K562 (cell line): ENCODE measurements around the gene GEMIN5. TPM values are rescaled to one million over a fixed set of nuclear protein-coding genes. Genes with fewer than 3 reads are reported as not detected.

Experiments used
- CTCF ChIP-seq, 3 experiments: IDR thresholded peaks in 2 of 3; conservative IDR thresholded peaks in 1 of 3; 2 replicates each; pipeline ENCODE4 v1.5.1; 2011 to 2012; ENCODE audit warnings: low read length in 3 of 3, mild to moderate bottlenecking in 3 of 3, control low read depth in 2 of 3, improper control_type of control experiment in 1 of 3, inconsistent platforms in 1 of 3, low read depth in 1 of 3, mixed read lengths in 1 of 3, moderate library complexity in 1 of 3; ENCODE audit not compliant: insufficient read depth in 2 of 3
- ELF4 ChIP-seq: fragments of 450-650 bp; formaldehyde crosslinking; IDR thresholded peaks from 2 replicates; pipeline ENCODE4 v1.4.0; 2022; ENCODE audit warnings: missing genetic modification characterization
- FOXM1 ChIP-seq, 2 experiments: fragments of 450-650 bp in 1 of 2; sonication (generic) in 1 of 2; formaldehyde crosslinking in 1 of 2; IDR thresholded peaks; 2 replicates each; pipeline versions ENCODE4 v1.6.1 to v1.9.0; 2017 to 2022; ENCODE audit warnings: low read depth in 2 of 2, mild to moderate bottlenecking in 2 of 2, missing genetic modification reagents in 1 of 2, moderate library complexity in 1 of 2
- PHF8 ChIP-seq: fragments of 200-600 bp; sonication (generic); IDR thresholded peaks from 2 replicates; pipeline ENCODE4 v1.6.1; 2012; ENCODE audit warnings: mixed run types, mild to moderate bottlenecking, inconsistent platforms, low read length, moderate library complexity, borderline replicate concordance
- REST ChIP-seq, 2 experiments: fragments of 450-650 bp; formaldehyde crosslinking in 1 of 2; IDR thresholded peaks; 2 replicates each; pipeline versions ENCODE4 v1.4.0 to v1.6.1; 2014 to 2020; ENCODE audit warnings: mild to moderate bottlenecking in 2 of 2, borderline replicate concordance in 1 of 2, low read depth in 1 of 2
- SMAD1 ChIP-seq: fragments of 150-350 bp; IDR thresholded peaks from 2 replicates; pipeline ENCODE4 v1.6.1; 2014; ENCODE audit warnings: low read length, low read depth; ENCODE audit not compliant: partially characterized antibody
- SMARCB1 ChIP-seq: IDR thresholded peaks from 2 replicates; pipeline ENCODE4 v1.6.1; 2011; ENCODE audit warnings: improper control_type of control experiment, low read depth; ENCODE audit not compliant: insufficient read length
- SP2 ChIP-seq: IDR thresholded peaks from 2 replicates; pipeline ENCODE4 v1.6.1; 2011; ENCODE audit warnings: mild to moderate bottlenecking, low read depth, low read length, moderate library complexity; ENCODE audit not compliant: poor library complexity, severe bottlenecking; ENCODE audit errors: extremely low read depth
- STAT6 ChIP-seq: sonication (generic); formaldehyde crosslinking; IDR thresholded peaks from 2 replicates; pipeline ENCODE4 v1.8.1; 2023; ENCODE audit warnings: mild to moderate bottlenecking, missing genetic modification reagents
- XRCC5 ChIP-seq: fragments of 200-400 bp; formaldehyde crosslinking; IDR thresholded peaks from 2 replicates; pipeline ENCODE4 v1.6.1; 2017; ENCODE audit warnings: low read depth, mild to moderate bottlenecking, low read length
- ZBTB26 ChIP-seq: fragments of 450-650 bp; formaldehyde crosslinking; IDR thresholded peaks from 2 replicates; pipeline ENCODE4 v1.4.0; 2022; ENCODE audit warnings: missing genetic modification characterization
- polyA plus RNA-seq, 8 experiments: library from polyadenylated mRNA; depleted of rRNA in 4 of 8; stranded (reverse) in 5 of 8; unstranded in 3 of 8; fragments of >200 nt; fragmentation: Nextera tagmentation in 2 of 8; fragmentation: Illumina TruSeq in 1 of 8; extraction: Ambion mirVana in 2 of 8; extraction: Trizol in 1 of 8; gene quantifications; 2 replicates each; pipeline versions ENCODE4 v1.2.1 to v1.2.3, GENCODE V29; 2011 to 2014; ENCODE audit warnings: inconsistent platforms in 1 of 8, missing spikeins in 1 of 8
- total RNA-seq, 7 experiments: library from RNA; depleted of rRNA in 6 of 7; stranded (reverse); fragments of >200 nt in 6 of 7; fragmentation: Illumina TruSeq in 2 of 7; extraction: Trizol in 2 of 7; gene quantifications; 2 replicates each; pipeline versions ENCODE4 v1.2.1 to v1.2.3, GENCODE V29; 2011 to 2021; ENCODE audit warnings: low replicate concordance in 1 of 7

Gene GEMIN5
- total and polyA plus RNA-seq, 9 of the 15 experiments (the other 6 are each of a cell fraction or from before 2014, with no cell fraction given) = 10.3 to 48.2 (median 34.7) TPM

- TF ChIP-seq STAT6 (CRISPR knock-in tag) (no peak), CTCF (IDR thresholded peaks at IDR 0.05 in 2 of 3, conservative IDR thresholded peaks at IDR 0.05 in 1 of 3; ENCODE audit: insufficient read depth in 2 of 3, low read depth in 1 of 3, low read length in 3 of 3) (0 out of 6 replicates have a peak, but pooled peaks of 2 of the 3 experiments have one; percentile 0 to 3), ELF4 (peak; percentile 84), FOXM1 (IDR thresholded peaks at IDR 0.05; ENCODE audit: low read depth) (no peak; the same call in 1 of the 2 replicates), FOXM1 (CRISPR knock-in tag; IDR thresholded peaks at IDR 0.05; ENCODE audit: low read depth) (0 out of 2 replicates have a peak, but pooled peaks have one; percentile 54), ZBTB26 (0 out of 2 replicates have a peak, but pooled peaks have one; percentile 13), SMAD1 (peak; percentile 11), SMARCB1 (no peak), PHF8 (peak; percentile 67; the same call in 1 of the 2 replicates), REST (IDR thresholded peaks at IDR 0.05; ENCODE audit: borderline replicate concordance) (no peak), REST (CRISPR knock-in tag; IDR thresholded peaks at IDR 0.05; ENCODE audit: low read depth) (peak; percentile 61), XRCC5 (peak; percentile 70), SP2 (peak; percentile 98)
Observed at GRCh38 chr5:154858297-154858971, 79.6 kb downstream of the GEMIN5 start, which contains the start of gene CNOT8 (continued).
